Bone marrow (tissue), 2 donors: ENCODE data around the gene LDLRAD2.

Source experiments
- DNase-seq, 2 donors: peaks; one replicate each; lab custom pipeline; 2025; lab: John Stamatoyannopoulos, UW

Gene LDLRAD2

DNA sequence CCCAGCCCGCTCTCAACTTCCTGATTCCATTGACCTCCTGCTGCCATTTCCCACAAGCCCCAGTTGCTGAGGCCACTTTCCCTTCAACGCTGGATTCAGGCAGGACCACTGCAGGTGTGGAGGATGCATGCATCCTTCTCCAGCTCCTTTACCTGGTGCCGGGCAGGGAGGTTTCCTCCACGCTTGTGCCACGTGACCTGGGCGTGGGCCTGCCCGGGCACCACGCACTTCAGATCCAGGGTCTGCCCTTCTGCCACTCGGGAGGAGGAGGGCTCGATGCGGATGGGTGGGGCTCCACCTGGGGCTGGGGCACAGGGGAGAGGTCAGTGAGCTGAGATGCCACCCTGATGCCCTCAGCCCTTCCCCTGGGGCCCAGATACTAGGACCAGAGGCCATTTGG is 31.9 kb downstream of the LDLRAD2 start:
- DNase-seq, result no peak

DNA sequence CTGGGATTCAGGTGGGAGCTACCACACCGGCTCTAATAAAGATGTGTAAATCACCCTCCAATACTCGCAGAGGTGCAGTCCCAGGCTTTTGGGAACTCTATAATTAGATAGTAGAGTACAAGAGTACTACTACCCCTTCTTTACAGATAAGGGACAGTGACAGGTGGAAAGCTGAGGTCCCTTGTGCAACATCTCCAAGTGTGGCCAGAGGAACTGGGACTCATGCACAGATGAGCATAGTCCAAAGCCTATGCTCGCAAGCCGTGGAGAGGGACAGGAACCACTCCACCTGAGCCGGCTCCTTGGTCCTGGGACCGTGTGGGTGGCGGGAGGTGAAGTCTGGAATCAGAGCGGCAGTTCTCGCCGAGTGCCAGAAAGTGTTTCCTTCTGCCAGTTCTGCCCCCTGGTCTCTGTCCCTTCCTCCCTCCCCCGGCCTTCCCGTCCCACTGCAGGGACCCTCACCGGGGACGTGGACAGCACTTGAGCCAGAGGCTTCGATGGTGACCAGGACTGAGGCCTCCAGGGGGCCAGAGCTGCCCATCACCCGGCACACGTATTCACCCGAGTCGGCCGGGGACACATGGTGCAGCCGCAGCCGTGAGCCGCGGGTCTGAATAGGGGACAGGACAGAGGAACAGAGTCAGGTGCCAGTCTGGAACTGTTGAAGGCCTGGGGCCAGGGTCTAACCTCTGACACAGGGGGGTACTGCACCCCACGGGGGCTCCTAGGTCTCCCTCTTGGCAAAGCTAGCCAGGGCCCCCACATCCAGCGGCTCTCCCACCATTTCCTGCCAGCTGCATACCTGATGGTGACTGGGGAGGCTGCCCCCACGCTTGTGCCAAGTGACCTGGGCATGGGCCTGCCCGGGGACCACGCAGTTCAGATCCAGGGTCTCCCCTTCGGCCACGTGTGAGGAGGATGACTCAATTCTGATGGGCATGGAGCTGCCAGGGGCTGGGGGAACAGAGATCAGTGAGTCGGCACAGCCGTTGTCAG is 33.9 kb downstream of the LDLRAD2 start:
- DNase-seq, result no peak

DNA sequence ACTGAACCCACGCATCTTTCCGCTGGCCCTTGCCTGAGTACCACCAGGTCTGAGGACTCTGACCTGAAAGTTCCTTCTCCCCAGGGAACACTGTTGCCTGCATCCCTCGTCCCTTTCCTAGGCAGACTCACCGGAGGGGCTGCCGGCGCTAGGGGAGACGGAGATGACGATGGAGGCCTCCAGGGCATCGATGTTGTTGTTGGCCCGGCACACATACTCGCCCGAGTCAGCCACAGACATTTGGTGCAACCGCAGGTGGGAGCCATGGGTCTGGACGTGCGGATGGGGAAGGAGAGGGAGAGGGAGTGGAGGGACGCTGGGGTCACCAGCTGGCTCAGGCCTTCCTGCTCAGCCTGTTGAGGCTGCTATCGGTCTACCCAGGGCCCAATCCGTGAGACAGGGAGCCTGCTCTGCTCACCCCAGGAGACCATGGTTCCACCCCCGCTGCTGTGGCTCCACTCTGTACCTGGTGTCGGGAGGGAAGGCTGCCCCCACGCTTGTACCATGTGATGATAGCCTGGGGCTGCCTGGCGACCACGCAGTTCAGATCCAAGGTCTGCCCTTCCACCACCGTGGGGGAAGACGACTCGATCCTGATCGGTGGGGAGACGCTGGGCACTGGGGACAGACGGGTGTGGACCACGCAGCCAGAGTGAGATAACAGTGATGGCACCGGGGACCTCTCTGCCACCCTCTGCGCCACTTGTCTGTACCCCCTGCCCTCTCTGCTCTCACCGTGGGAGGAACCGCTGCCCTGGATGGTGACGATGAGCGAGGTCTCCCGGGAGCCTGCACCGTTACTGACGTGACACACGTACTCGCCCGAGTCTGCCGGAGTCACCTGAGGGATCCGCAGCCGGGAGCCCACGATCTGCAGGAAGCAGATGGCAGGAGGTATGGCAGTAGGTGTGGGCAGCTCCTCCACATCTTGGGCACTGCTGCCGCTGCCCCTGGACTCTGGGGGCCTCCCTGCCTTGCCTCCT is 35.4 kb downstream of the LDLRAD2 start:
- no peak for DNase-seq

DNA sequence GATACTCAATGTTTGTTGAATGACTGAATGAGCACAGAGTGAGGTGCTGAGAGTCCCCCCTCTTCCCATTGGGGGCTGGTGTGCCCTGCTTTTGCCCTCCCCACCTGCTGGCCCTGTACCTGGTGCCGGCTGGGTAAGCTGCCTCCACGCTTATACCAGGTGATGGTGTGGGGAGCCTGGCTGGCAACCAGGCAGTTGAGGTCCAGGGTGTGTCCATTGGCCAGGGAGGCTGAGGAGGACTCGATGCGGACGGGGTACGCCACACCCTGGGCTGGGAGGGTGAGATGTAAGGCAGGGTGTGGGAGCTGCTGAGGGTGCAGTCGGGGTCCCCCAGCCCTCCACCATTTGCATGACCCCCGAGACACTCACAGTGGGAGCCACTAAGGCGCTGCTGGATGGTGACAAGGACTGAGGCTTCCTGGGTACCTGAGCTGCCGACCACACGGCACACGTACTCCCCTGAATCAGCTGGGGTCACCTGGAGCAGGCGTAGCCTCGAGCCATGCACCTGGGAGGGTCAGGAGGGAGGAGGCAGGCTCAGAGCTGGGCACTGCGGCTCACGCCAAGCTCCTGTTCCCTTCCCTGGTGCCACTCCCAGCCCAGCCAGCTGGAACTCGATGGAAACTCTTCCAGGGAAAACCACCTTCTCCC is 36.6 kb downstream of the LDLRAD2 start:
- DNase-seq, result no peak

DNA sequence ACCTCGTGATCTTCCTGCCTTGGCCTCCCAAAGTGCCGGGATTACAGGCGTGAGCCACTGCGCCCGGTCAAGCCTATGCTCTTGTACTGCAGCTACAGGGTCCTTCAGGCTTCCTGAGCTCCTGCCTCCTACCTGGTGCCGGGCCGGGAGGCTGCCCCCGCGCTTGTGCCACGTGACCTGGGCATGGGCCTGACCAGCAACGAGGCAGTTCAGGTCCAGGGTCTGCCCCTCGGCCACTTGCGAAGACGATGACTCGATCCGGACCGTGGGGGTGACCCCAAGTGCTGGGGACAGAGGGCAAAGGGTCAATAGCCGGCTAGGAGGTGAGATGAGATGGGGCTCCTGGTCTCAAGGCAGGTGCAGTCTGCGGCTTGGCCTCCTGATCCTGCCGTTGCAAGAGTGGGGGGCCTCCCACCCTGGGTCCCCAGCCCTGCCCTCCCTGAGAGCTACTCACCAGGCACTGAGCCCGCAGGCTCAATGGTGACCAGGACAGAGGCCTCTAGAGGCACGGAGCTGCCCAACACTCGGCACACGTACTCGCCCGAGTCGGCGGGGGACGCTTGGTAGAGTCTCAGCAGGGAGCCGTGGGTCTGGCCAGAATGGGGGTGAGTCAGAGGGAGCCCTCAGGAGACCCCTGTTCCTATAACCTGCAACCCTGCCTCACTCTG is 38.0 kb downstream of the LDLRAD2 start:
- no peak for DNase-seq

DNA sequence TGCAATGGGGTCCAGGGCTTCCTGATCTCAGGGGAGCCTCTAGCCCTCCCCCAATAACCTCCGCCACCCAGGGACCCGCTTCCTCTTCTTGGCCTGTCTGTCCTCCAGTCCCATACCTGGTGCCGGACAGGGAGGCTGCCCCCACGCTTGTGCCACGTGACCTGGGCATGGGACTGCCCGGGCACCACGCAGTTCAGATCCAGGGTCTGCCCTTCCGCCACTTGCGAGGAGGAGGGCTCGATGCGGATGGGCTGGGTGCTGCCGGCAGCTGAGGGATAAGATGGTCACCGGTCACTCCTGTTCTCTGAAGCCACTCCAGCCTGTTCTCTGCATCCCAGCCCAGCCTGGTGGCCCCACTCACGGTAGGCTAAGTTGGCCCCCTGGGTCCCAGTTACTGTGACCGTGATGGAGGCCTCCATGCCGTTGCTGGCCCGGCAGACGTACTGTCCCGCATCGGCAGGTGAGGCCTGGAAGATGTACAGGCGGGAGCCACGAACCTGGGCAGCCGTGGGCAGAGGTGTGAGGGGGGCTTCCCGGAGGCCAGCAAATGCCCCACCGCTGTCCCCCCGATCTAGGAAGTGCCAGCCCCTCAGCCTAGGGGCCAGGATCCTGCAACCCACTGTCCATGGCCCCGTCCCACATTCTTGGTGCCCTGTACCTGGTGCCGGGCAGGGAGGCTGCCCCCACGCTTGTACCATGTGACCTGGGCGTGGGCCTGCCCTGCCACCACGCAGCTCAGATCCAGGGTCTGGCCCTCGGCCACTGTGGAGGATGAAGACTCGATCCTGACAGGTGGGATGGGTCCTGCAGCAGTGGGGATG is 39.6 kb downstream of the LDLRAD2 start:
- no peak for DNase-seq

DNA sequence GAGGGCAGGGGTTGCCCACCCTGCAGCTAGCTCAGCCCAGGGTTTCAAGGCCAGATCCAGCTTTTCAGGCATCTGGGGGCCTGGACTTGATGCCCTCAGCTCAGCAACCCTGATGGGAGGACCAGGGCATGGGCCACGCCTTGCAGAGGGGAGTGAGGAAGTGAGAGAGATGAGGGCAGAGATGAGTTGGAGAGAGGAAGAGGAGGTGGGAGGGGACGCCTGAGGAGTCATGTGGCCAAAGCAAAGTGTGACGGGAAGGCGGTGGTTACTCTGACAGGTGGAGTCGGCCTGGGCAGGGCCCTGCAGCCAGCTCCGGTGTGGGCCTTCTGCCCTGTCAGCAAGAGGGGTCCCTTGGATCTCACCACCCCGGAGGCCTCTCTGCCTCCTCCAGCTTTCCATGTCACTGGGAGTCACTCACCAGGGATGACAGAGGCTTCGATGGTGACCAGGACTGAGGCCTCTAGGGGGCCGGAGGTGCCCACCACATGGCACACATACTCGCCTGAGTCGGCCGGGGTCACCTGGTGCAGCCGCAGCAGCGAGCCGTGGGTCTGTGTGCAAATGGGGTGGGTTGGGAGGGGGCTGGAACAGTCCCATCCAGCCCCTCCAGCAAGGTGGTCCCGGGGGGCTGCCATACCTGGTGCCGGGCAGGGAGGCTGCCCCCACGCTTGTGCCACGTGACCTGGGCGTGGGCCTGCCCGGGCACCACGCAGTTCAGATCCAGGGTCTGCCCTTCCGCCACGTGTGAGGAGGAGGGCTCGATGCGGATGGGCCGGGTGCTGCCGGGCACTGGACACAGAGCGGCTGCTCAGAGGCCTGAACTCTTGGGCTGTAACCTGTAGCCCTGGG is 40.4 kb downstream of the LDLRAD2 start:
- DNase-seq, result no peak

DNA sequence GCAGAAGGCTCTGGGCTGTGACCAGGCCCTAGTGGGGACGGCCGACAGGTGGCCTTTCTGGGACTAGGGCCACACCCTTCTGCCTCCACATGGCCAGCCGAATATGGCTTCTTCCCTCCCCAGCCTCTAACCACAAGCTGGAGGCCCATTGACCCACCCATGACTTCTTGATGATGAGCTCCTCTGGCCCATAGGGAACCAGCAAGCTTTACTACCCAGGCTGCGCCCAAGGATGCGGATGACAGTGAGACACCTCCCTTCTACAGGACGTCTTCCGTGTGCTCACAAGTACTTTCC is 41.0 kb downstream of the LDLRAD2 start:
- no peak for DNase-seq

DNA sequence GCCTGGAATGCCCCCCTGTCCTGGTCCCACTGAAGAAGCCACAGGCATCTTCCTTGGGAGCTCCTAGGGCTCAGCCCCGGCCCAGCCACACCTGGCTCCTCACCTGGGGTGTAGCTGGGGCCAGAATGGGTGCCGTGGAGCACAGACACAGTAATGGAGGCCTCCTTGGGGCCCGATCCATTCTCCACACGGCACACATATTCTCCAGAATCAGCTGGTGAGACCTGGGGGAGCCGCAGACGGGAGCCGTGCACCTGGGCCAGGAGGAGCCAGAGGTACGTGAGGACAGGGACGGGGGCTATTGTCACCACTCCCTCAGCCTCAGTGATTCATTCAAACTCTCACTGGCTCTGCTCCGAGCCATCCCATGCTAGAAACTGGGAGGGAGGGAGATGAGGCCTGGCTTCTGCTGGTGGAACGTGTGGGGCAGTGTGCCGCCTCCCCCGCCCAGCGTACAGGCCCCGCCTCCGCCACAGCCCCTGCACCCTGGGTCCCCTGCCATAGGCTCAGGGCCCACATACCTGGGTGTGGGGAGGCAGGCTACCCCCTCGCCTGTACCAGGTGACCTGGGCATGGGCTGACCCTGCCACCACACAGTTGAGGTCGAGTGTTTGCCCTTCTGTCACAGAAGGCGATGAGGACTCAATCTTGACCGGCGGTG is 42.2 kb downstream of the LDLRAD2 start:
- DNase-seq, result no peak

DNA sequence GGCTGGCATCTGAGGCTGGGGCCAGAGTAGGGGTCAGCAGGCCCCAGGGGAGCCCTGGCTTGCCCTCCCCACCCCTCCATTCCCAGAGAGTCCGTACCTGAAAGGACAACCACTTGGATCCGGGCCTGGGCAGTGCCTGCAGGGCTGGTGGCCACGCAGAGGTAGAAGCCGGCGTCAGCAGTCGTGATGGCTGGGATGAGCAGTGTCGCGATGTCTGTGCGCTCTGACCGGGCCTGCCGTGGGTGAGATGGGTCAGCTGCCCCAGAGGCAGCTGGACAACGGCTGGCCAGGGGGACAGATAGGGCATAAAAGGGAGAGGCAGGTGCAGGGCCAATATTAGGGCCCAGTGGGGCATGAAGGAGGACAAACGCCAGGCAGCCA is 42.7 kb downstream of the LDLRAD2 start:
- DNase-seq, result no peak

DNA sequence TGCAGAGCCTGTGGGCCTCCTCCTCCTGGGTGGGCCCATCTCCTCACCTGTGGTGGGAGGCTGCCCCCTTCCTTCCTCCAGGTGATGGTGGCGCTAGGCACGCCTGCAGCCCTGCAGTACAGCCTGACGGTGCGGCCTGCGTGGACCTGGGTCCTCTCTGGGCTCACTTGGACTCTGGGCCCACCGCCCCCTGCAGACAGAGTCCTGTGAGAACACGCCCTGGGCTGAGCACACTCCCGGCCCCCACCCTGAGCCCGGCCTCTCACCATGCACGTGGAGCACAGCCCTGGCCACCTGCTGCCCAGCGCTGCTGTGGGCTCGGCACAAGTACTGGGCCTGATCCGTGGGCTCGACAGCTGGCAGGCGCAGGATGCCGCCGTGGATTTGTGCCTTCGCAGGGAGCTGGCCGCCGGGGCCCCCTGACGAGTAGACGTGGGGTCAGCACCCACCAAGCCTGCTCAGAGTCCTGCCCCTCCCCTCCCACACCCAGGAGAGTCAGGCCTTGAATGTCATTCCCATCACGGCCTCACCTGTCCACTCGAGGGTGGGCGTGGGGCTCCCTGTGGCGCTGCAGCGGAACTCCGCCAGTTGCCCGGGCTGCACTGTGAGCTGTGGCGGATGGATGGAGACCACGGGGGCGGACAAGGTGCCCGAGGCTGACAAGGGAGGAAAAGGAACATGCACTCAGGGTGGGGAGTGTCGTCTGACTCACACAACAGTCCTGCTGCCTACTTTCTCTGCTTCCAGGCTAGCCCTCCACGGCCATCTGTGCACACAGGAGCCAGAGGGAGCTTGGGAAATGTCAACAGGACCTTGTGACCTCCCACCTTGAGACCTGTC is 43.4 kb downstream of the LDLRAD2 start:
- no peak for DNase-seq

DNA sequence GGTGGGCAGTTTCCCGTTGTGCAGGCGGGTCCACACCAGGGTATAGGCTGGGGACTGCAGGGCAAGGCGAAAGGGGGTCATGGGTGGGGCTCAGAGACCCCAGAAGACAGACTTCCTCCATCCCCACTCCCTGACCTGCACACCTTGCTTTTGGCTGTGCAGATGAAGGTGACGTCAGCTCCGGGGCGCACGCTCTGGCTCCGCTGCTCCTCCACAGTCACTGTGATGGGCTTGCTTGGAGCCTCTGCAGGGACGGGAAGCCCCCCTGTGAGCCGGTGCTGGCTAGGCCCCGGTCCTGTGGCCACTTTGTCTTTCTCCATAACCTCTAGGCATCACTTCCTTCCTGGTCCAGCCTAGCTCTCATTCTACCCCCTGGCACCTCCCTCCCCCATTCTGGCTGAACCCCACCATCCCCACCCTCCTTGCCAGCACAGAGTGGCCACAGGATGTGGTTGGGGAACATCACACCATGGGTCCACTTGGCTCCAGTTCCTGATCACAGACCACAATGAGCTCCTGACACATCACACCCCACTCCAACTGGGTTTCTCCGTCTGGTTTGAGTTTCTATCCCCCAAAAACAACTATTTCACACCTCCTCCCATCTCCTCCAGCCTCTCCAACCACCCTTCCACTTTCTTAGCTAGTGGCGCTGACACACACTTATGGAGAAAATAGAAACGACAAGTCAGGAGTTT is 45.2 kb downstream of the LDLRAD2 start:
- DNase-seq, result peak in 1 of 2 donors; percentile 5

DNA sequence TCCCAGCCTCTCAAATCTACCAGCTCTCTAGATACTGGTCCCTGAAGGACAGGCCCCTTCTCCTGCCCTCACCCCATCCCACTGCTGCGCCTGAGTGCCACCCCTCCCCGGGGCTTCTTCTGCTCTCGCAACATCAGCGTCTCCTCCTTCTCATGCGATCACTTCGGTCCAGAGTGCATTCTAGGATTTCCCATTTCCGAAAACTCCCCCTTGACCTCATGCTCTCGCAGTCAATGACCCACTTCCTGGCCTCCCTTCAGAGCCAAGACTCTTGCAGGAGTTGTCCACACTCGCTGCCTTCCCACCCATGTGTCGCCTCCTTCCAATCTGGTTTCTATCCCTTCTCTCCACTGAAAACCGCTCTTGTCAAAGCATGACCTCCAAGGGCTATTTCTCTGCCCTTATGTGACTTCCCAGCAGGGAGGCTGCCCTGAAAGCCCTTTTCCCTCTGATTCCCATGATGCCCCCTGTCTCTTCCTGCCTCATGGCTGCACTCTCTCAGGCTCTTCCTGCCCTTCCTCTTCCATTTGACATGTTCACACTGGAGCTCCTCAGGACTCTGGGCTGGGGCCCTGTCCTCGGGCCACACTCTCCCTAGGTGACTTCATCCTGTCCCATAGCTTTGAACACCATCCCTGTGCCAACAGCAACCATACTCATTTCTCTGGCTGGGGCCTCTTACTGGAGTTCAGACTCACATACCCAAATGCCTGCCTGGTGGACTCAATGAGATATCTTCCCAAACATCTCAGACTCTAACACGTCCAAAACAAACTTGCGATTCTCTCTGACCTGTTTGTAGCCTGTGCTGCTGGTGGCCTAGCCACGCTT is 46.0 kb downstream of the LDLRAD2 start:
- DNase-seq, result no peak

DNA sequence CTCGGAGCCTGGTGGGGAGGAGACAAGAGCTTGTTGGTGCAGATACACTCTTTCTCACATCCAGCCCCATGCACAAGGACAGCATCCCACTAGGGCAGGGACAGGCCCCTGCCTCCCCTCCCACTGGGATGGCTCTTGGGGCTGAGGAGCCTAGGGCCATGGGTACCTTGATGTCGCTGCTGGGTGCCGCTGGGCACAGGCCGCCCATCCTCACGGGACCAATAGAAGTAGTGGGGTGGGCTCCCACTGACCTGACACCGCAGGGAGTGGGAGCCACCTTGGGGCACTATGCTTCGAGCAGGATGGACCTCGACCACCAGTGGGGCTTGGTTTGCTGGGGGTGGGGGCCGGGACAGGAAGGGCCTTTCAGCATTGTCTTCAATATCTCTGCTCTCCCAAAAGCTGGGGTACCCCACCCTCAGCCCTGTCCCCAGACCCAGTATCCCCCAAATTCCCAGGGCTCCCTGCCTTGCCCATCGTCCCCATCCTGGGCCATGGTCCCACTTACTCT is 47.7 kb downstream of the LDLRAD2 start:
- no peak for DNase-seq

DNA sequence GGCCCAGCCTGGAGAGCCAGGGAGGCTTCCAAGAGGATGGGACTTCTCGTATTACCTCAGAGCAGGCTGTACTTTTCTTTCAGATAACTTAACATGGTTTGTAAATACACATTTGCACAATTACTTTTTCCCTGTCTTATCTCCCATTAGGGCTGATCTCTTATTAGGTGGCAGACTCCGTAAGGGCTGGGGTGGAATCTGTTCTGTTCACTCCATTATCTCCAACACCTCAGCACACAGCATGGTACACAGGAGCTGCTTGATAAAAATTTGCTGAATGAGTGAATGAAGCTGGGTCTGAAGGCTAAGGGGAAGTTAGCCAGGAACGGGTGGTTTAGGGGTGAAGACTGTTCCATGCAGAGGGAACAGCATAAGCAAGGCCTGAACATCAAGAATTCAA is 48.9 kb downstream of the LDLRAD2 start:
- DNase-seq, result no peak

DNA sequence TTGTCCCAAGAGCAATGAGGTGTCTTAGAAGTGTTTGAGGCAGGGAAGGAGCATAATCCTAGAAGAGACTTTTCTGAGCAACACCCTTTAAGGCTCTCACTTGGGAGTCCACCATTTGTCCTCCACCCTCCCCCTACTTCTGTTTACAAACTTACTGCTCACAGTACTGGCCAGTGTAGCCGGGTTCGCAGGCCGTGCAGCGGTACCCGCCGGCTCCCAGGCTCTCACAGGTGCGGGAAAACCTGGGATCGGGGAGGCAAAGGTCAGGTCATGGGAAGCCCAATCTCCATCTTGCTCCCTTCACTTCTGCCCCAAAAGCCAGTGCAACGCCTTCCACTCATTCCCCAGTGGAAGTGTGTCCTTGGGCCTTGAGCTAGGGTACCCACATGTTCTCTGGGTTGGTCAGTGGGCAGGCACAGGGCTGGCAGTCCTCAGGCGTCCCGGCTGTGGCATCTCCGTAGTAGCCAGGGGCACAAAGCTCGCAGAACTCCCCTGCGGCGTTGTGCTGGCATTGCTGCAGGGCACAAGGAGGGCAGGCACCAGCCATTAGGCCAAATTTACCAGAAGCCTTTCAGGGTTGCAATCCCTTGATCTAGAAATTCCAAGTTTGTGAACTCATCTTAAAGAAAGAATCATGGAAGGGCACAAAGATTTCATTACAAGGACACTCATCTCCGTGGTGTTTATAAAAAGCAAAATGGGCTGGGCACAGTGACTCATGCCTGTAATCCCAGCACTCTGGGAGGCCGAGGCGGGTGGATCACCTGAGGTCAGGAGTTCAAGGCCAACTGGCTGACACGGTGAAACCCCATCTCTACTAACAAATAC is 49.8 kb downstream of the LDLRAD2 start:
- no peak for DNase-seq
